ENCODE results near the gene PGAM1.
"Not testable (repeated sequence)": the region's sequence is repeated elsewhere in the genome, so short reads cannot be mapped to it uniquely, and the experiment has no call there.

PGAM1 gene

DNA sequence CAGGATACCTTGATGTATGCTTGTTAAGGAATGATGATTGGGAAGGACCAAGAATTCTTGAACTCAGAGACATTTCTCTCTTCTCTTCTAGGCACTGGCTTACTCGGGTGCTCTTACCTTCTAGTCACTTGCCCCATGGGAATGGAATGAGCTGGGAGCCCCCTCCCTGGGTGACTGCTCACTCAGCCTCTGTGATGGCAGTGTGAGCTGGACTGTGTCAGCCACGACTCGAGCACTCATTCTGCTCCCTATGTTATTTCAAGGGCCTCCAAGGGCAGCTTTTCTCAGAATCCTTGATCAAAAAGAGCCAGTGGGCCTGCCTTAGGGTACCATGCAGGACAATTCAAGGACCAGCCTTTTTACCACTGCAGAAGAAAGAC, 30.7 kb downstream of the PGAM1 start:
- DNase-seq (ENCODE audit: low read depth, low spot score): no peak

DNA sequence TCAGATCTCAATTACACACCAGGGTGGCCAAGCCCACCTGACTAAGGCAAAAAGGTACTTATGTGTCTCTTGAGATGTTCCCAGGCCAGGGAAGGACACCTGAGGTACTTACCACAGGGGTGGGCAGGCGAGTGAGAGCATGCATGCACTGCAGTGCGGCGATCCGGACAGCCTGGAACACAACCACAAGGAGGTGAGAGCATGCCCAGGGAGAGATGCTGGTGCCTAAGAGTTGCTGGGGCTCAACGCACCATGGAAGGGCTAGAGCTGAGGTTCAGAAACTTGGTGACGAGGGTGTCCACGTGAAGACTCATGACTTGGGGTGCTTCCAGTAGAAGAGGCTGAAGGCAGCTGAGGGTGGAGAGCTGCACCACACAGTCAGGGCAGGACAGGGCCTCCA, 33.1 kb downstream of the PGAM1 start:
- DNase-seq (ENCODE audit: low read depth, low spot score): no peak

DNA sequence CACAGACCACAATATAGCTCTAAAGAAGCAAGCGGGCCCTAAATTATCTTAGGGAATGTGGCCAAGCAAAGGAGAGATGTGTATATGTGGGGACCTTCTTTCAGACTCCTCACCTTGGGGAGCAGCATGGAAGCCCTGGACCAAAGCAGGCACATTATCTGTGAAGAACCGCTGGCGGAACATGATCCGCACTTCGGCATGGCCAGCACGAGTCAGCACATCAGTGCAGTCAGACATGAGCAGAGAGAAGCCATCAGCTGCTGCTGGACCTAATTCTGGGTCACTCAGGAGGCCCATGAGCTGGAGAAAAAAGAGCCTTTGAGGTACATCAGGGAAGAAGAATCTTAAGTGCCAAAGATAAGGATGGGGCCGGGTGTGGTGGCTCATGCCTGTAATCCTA, 33.9 kb downstream of the PGAM1 start:
- no peak for DNase-seq (ENCODE audit: low read depth, low spot score)

DNA sequence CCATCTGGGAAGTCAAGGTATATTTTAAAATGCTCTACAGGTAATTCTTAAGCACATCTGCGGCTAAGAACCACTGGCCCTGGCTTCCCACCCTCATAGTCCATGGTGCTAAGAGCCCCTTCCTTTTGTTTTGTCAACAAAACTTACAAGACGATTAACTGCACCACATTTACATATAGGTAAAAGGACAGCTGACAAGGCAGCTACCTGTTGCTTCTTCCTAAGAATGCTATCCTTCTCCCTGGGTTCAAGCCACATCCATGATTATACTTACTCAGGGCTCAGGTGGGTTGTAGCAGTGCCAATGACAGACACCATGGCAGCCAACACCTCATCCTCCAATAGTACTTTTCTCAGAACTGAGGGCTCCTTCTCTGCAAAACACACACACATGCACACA, 36.3 kb downstream of the PGAM1 start:
- no peak for DNase-seq (ENCODE audit: low read depth, low spot score)

DNA sequence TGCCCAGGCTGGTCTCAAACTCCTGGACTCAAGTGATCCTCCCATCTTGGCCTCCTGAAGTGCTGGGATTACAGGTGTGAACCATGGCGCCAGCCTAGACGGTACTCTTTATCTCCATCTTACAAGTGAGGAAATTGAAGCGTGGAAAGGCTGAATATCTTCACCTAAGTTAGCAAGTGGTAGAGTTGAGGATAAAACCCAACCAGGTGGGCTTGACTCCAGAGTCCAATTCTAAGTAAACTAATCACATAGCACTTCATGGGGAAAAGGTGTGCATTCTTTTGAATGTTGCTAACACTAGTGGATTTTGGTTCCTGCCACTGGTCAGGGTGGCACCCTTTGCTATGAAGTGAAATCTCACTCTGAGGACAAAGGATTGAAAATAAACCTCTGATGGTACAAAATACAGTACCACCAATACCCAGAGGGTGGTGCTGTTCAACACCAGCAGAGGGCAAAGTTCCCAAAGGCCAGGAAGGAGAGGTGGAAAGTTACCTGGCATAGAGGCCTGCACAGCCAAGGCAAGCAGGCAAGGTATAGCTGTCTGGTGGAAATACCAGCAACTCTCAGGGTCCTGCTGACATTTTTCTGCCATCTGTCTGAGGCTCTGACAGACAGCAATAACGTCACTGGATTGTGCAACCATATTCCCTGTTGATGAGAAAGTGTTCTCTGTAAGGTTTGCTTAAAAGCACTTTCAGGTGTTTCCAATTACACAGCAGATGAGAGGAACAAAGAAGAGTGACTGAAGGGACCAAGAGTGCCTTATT, 37.6 kb downstream of the PGAM1 start:
- DNase-seq (ENCODE audit: low read depth, low spot score): no peak

DNA sequence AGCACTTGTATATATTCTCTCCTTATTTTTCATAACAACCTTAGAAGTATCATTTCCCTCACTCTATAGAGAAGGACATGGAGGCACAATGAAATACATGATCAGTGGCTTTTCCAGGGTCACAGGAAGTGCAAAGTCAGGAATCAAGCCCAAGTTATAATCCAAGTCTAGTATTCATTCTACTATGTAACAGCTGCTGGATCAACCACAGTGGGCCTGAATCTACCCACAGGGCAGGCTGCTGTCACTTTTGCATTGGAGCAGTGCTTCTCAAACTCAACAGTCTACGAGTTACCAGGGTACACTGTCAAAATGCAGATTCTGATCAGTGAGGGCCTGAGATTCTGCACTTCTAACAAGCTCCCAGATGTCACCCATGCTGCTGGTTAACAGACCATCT, 38.2 kb downstream of the PGAM1 start:
- no peak for DNase-seq (ENCODE audit: low read depth, low spot score)

DNA sequence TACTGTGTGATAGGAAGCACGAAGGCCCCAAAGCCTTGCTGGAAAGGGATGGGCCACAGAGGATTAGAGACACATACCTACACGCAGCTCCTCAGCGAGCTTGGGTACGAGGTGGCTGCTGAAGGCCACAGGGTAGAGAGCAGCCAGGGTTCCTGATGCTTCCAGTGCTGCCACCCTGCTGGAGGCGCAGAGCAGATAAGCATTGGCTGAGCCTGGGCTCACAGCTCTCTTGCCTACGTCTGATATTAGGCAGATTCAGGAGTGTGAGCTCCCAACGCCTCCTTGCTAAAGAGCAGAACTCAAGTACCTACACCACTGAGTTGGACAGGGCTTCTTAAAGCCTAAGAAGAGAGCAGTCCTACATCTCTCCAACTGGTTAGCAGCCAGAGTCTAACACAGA, 40.0 kb downstream of the PGAM1 start:
- no peak for DNase-seq (ENCODE audit: low read depth, low spot score)

DNA sequence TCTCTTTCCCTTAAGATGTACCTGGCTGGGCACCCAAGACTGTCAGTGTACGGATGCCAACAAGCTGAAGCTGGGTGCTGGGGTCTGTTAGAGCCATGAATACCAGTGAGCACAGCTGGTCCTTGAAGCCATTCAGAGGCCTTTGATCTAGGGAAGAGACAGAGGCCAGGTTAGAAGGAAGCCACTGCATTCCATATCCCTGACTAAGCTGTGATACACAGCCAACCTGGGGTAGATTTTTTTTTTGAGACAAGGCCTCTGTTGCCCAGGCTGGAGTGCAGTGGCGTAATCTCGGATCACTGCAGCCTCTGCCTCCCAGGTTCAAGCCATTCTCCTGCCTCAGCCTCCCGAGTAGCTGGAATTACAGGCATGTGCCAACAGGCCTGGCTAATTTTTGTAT, 40.8 kb downstream of the PGAM1 start:
- no peak for DNase-seq (ENCODE audit: low read depth, low spot score)

DNA sequence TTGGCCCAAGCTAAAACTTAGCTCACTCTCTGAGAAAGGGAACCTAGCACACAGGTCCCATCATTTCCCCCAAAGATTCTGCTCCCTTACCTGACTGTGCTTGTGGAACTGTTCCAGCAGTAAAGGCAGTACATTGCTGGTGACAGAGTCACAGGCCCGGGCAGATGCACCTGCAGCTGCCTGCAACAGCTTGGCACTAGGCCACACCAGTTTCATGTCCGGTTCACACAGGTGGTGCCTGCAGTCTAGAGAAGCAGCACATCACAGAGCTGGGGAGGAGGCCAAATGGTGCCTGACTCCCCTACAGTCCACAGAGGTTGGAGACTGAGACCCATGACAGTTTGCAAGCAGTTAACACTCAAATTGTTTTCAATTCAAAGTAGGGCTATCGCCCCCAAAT, 42.2 kb downstream of the PGAM1 start:
- no peak for DNase-seq (ENCODE audit: low read depth, low spot score)

DNA sequence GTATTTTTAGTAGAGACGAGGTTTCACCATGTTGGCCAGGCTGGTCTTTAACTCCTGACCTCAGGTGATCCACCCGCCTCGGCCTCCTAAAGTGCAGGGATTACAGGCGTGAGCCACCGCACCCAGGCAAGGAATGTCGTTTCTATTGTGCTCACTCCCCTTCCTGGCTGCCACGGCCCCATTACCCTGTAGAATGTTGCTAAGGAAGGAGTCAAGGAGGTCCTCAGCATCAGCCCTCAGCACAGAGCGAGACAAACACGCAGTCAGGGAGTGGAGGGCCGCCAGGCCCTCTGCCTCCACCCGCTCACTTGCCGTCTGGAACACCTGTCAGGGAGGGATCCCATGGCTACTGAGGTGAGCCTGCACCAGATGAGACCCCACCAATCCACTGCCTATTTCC, 42.8 kb downstream of the PGAM1 start:
- DNase-seq (ENCODE audit: low read depth, low spot score): not testable (repeated sequence)

DNA sequence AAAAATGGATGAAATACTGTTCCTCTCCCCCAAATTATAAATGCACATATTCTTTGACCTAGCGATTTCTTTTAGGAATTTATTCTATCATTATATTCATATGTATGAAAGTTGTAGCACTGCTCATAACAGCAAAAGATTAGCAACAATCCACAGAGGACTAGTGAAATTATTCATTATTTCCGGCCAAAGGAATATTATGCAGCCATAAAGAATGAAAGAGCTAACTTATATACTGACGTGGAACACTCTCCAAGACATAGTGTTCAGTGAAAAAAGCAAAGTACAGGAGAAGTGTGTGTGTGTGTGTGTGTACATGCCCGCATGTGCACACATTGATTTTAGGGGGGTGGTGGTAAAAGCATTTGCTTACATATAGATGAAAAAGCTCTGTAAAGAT, 48.9 kb downstream of the PGAM1 start:
- DNase-seq (ENCODE audit: low read depth, low spot score): no peak

DNA sequence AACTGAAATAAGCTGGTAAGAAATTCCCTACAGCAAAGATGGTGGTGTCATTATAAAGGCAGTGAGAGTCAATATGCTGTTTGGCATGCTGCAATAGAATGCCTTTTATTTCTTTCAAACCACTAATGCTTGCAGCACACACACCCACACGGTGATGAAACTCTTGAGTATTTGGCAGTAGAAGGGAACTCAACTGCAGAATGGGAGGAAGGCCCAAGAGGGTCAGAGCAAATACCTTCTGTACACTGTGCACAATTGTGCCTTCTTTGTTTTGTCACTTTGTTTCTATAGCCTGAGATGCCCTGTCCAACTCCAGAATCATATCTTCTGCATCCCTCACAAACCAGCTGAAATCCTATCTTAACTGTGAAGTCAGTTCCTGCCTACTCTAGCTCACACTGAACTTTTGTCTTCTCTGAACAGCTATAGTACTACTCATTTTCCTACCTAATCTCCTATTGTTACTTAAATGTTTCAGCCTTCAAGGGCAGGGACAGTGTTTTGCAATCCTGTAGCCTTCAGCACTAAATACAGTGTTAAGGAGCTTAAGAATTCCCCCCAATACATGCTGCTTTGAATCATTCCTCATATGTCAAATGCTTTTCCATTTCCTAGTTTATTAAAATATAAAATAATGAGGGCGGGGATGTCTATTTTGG, 50.1 kb downstream of the PGAM1 start:
- DNase-seq (ENCODE audit: low read depth, low spot score): no peak

DNA sequence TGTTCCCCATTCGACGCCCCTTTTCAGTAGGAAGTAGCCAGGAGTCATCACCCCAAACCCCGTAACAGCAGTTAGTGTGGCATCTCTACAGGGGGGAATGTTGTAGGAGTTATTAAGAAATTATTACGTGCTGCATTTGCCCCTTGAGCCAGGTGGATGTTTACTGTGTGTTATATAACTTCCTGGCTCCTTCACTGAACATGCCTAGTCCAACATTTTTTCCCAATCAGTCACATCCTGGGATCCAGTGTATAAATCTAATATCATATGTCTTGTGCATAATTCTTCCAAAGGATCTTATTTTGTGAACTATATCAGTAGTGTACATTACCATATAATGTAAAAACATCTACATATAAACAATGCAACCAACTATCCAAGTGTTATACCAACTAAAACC, 53.4 kb downstream of the PGAM1 start:
- DNase-seq (ENCODE audit: low read depth, low spot score): not testable (repeated sequence)

DNA sequence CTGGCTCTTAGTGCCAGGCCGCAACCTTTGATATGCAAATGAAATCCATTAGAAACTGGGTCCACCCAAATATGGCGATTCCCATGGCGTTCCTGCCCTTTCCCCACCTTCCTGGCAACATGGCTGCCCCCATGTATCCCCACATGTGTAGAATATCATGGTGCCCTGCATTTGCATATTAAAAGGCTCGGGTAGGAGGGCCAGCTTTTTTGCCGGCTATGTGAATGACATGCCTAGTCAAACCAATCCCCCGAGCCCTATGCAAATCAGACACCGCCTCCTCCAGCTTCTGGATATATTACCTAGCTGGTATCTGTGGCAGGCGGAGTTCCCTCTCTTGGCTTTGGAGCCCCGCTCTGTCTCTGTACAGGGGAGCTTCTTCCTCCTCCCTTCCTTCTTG, 53.9 kb downstream of the PGAM1 start:
- DNase-seq (ENCODE audit: low read depth, low spot score): no peak

DNA sequence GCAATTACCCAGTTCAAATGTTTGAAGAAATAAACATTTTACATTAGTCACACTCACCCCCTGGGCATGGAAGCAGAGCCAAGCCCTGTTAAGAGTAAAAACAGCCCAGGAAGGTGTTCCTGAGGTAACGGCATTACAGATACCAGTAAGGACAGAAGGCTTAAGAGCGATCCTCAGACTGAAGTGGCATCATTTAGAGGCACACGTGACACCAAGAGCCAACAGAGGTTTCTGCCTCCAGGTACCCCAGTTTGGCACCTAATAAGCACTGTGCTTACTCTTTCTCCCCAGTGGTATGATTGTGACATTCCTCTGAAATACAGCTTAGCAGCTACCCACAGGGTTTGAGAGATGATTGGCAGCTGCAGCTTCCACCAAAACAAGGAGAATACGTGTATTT, 55.1 kb downstream of the PGAM1 start:
- no peak for DNase-seq (ENCODE audit: low read depth, low spot score)

DNA sequence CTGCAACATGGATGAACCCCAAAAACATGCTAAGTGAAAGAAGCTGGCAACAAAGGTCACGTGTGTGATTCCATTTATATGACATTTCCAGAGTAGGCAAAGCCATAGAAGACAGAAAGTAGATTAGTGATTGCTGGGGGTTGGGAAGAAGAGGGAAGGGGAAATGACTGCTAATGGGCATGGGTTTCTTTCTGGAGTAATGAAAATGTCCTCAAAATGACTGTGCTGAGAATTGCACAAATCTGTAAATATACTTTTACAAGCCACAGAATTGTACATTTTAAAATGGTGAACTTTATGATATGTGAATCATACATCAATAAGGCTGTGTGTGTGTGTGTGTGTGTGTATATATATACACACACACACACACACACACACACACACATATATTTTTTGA, 56.4 kb downstream of the PGAM1 start:
- no peak for DNase-seq (ENCODE audit: low read depth, low spot score)
